ENCODE measurements around the gene PDE11A.

DNA sequence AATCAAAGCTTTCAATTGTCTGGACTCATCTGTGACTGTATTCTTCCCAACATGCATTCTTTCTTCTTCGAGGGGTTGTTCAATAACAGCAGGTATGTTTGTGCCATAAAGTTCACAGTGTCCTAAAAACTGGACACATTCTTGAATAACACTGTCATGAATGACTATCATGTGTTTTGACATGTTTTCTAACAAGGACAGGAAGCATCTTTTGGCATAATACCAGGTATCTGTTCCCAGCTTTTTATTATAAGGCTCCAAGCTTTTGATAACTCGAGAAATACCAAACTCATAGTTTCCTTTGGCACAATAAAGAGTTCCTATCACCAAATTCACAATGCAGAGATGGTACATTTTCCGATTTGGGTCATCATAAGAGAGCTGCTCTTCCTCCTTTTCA is 455.8 kb downstream of the PDE11A start:
- TF ChIP-seq, protein P1, sequence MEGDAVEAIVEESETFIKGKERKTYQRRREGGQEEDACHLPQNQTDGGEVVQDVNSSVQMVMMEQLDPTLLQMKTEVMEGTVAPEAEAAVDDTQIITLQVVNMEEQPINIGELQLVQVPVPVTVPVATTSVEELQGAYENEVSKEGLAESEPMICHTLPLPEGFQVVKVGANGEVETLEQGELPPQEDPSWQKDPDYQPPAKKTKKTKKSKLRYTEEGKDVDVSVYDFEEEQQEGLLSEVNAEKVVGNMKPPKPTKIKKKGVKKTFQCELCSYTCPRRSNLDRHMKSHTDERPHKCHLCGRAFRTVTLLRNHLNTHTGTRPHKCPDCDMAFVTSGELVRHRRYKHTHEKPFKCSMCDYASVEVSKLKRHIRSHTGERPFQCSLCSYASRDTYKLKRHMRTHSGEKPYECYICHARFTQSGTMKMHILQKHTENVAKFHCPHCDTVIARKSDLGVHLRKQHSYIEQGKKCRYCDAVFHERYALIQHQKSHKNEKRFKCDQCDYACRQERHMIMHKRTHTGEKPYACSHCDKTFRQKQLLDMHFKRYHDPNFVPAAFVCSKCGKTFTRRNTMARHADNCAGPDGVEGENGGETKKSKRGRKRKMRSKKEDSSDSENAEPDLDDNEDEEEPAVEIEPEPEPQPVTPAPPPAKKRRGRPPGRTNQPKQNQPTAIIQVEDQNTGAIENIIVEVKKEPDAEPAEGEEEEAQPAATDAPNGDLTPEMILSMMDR (IDR thresholded peaks at IDR 0.05), result no peak
- TF ChIP-seq POLR2A (IDR thresholded peaks at IDR 0.05), result no peak

All from uterus (tissue), 2 donors.